Ishikawa (cell line): ENCODE results near the gene NRG3.

Experiments
- EP300 ChIP-seq: IDR thresholded peaks from 2 replicates; pipeline ENCODE4 v1.6.1; 2012; ENCODE audit warnings: borderline replicate concordance
- RAD21 ChIP-seq: IDR thresholded peaks from 2 replicates; pipeline ENCODE4 v1.6.1; 2012; ENCODE audit warnings: low read depth
- YY1 ChIP-seq: IDR thresholded peaks from 2 replicates; pipeline ENCODE4 v1.6.1; 2012; ENCODE audit warnings: low read depth
- TF ChIP-seq, protein P1 (sequence below): IDR thresholded peaks from 2 replicates; pipeline ENCODE4 v1.6.1; 2012; ENCODE audit warnings: low read depth, mild to moderate bottlenecking

DNA sequence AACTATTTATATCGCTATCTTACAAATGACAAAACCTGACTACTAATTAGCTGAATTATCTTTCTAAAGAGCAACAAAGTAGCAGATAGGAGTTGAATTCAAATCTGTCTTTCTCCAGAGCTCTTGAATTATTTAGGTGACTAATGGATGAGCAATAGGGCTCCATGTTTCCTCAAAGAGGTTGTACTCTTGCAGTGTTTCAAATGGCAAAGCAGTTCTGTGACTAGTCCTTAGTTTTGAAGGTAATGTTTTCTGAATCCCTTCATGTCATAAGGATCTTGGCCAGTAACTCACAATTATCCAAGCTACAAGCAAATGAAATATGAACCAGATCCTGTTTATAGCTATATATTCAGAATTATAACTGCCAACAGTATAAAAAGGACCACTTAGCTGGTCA is 999.7 kb downstream of the NRG3 start:
- TF ChIP-seq RAD21 (no peak), YY1 (no peak), EP300 (no peak)
- TF ChIP-seq, protein P1, sequence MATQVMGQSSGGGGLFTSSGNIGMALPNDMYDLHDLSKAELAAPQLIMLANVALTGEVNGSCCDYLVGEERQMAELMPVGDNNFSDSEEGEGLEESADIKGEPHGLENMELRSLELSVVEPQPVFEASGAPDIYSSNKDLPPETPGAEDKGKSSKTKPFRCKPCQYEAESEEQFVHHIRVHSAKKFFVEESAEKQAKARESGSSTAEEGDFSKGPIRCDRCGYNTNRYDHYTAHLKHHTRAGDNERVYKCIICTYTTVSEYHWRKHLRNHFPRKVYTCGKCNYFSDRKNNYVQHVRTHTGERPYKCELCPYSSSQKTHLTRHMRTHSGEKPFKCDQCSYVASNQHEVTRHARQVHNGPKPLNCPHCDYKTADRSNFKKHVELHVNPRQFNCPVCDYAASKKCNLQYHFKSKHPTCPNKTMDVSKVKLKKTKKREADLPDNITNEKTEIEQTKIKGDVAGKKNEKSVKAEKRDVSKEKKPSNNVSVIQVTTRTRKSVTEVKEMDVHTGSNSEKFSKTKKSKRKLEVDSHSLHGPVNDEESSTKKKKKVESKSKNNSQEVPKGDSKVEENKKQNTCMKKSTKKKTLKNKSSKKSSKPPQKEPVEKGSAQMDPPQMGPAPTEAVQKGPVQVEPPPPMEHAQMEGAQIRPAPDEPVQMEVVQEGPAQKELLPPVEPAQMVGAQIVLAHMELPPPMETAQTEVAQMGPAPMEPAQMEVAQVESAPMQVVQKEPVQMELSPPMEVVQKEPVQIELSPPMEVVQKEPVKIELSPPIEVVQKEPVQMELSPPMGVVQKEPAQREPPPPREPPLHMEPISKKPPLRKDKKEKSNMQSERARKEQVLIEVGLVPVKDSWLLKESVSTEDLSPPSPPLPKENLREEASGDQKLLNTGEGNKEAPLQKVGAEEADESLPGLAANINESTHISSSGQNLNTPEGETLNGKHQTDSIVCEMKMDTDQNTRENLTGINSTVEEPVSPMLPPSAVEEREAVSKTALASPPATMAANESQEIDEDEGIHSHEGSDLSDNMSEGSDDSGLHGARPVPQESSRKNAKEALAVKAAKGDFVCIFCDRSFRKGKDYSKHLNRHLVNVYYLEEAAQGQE = no peak
